Neural cell (in vitro differentiated cells): ENCODE measurements around the gene AGPS. TPM values are rescaled to one million over a fixed set of nuclear protein-coding genes. Genes with fewer than 3 reads are reported as not detected.
"Not testable (repeated sequence)": the region's sequence is repeated elsewhere in the genome, so short reads cannot be mapped to it uniquely, and the experiment has no call there.

ENCODE experiments used
- H2AFZ ChIP-seq: fragments of 200-600, 300-800 bp; sonication (generic), shearing (Covaris generic); 2 replicates; pipeline ENCODE4 v1.6.0; 2014; ENCODE audit warnings: low read depth, mild to moderate bottlenecking, antibody characterized with exemption, low read length, moderate library complexity
- H3F3A ChIP-seq: fragments of 200-600 bp; shearing (Covaris generic); 2 replicates; pipeline ENCODE4 v1.6.1; 2016; ENCODE audit warnings: mild to moderate bottlenecking, moderate library complexity, mixed read lengths, antibody characterized with exemption, low read length; ENCODE audit not compliant: insufficient read depth, poor library complexity, severe bottlenecking
- H3K27ac ChIP-seq: fragments of 200-600, 300-800 bp; sonication (generic), shearing (Covaris generic); 2 replicates; pipeline ENCODE4 v1.5.1; 2014; ENCODE audit warnings: mild to moderate bottlenecking, low read length, moderate library complexity
- H3K27me3 ChIP-seq: fragments of 300-800, 200-600 bp; sonication (generic), shearing (Covaris generic); 2 replicates; pipeline ENCODE4 v1.6.0; 2014; ENCODE audit warnings: mild to moderate bottlenecking, low read depth, low read length, moderate library complexity; ENCODE audit not compliant: insufficient read depth
- H3K36me3 ChIP-seq: fragments of 300-800, 200-600 bp; sonication (generic), shearing (Covaris generic); 2 replicates; pipeline ENCODE4 v1.5.1; 2014; ENCODE audit warnings: mild to moderate bottlenecking, antibody characterized with exemption, low read length, moderate library complexity; ENCODE audit not compliant: insufficient read depth
- H3K4me2 ChIP-seq: fragments of 300-800, 200-600 bp; sonication (generic), shearing (Covaris generic); 2 replicates; pipeline ENCODE4 v1.6.0; 2014; ENCODE audit warnings: mild to moderate bottlenecking, low read length
- H3K4me3 ChIP-seq: fragments of 300-800, 200-600 bp; sonication (generic), shearing (Covaris generic); 2 replicates; pipeline ENCODE4 v1.5.1; 2014; ENCODE audit warnings: mild to moderate bottlenecking, low read length, moderate library complexity
- H3K79me2 ChIP-seq: fragments of 200-600 bp; shearing (Covaris generic); replicated peaks from 2 replicates; pipeline ENCODE4 v1.6.0; 2014; ENCODE audit warnings: mild to moderate bottlenecking, low read length, moderate library complexity; ENCODE audit not compliant: insufficient read depth
- H3K9ac ChIP-seq: fragments of 300-800, 200-600 bp; sonication (generic), shearing (Covaris generic); 2 replicates; pipeline ENCODE4 v1.6.1; 2016; ENCODE audit warnings: mild to moderate bottlenecking, low read length, mixed read lengths
- H3K9me2 ChIP-seq: fragments of 200-600 bp; shearing (Covaris generic); 2 replicates; pipeline ENCODE4 v1.6.1; 2016; ENCODE audit warnings: mild to moderate bottlenecking, low read length, mixed read lengths; ENCODE audit not compliant: insufficient read depth
- H3K9me3 ChIP-seq: fragments of 200-600, 300-800 bp; sonication (generic), shearing (Covaris generic); 2 replicates; pipeline ENCODE4 v1.6.1; 2016; ENCODE audit warnings: mild to moderate bottlenecking, mixed run types, low read length, moderate library complexity, mixed read lengths
- H4K20me1 ChIP-seq: fragments of 200-600 bp; shearing (Covaris generic); 2 replicates; pipeline ENCODE4 v1.6.1; 2016; ENCODE audit warnings: mild to moderate bottlenecking, mixed run types; ENCODE audit not compliant: insufficient read depth
- CTCF ChIP-seq: fragments of 450-650 bp; IDR thresholded peaks from 2 replicates; pipeline ENCODE4 v1.5.1; 2014; ENCODE audit warnings: antibody characterized with exemption, mild to moderate bottlenecking, moderate library complexity; ENCODE audit not compliant: poor library complexity, severe bottlenecking
- EP300 ChIP-seq: fragments of 450-650 bp; conservative IDR thresholded peaks from 2 replicates; pipeline ENCODE4 v1.6.1; 2014; ENCODE audit warnings: antibody characterized with exemption, mild to moderate bottlenecking, moderate library complexity; ENCODE audit not compliant: poor library complexity, severe bottlenecking
- EZH2 ChIP-seq: fragments of 200-600, 300-800 bp; shearing (Covaris generic), sonication (generic); IDR thresholded peaks from 2 replicates; pipeline ENCODE4 v1.6.1; 2014; ENCODE audit warnings: antibody characterized with exemption, low read length, borderline replicate concordance, mild to moderate bottlenecking; ENCODE audit not compliant: insufficient read depth, poor library complexity, severe bottlenecking
- MXI1 ChIP-seq: fragments of 450-650 bp; conservative IDR thresholded peaks from 2 replicates; pipeline ENCODE4 v1.6.1; 2014; ENCODE audit warnings: antibody characterized with exemption, mild to moderate bottlenecking; ENCODE audit not compliant: poor library complexity, severe bottlenecking
- POLR2AphosphoS5 ChIP-seq: IDR thresholded peaks from 2 replicates; pipeline ENCODE4 v1.6.1; 2012
- RAD21 ChIP-seq: fragments of 450-650 bp; conservative IDR thresholded peaks from 2 replicates; pipeline ENCODE4 v1.6.1; 2014; ENCODE audit warnings: antibody characterized with exemption, mild to moderate bottlenecking, moderate library complexity
- REST ChIP-seq: IDR thresholded peaks from 2 replicates; pipeline ENCODE4 v1.6.1; 2012; ENCODE audit warnings: borderline replicate concordance
- SMC3 ChIP-seq: fragments of 450-650 bp; conservative IDR thresholded peaks from 2 replicates; pipeline ENCODE4 v1.6.1; 2014; ENCODE audit warnings: antibody characterized with exemption, mild to moderate bottlenecking, moderate library complexity; ENCODE audit not compliant: poor library complexity
- TAF1 ChIP-seq: IDR thresholded peaks from 2 replicates; pipeline ENCODE4 v1.6.1; 2012; ENCODE audit warnings: low read depth
- polyA plus RNA-seq: library from polyadenylated mRNA; depleted of rRNA; stranded (reverse); fragments of >200 nt; gene quantifications from 2 replicates; pipeline ENCODE4 v1.2.3, GENCODE V29; 2014

AGPS gene
- polyA plus RNA-seq, 1 donor from 2014 or later, result 31.0 TPM

GRCh38 chr2:177427936-177428335 lies 35.4 kb downstream of the AGPS start:
- not testable (repeated sequence) for H3K9ac ChIP-seq, H4K20me1 ChIP-seq, H3K4me2 ChIP-seq, H3K9me2 ChIP-seq, H3K36me3 ChIP-seq, H2AFZ ChIP-seq, H3K27me3 ChIP-seq, H3F3A ChIP-seq, H3K27ac ChIP-seq, H3K4me3 ChIP-seq, H3K9me3 ChIP-seq
- peaks cover 20% of the 10 kb centered on the region for H3K79me2 ChIP-seq

- Histone ChIP-seq H3K27me3 (no peaks in the 10 kb centered on the region), H3K27ac (no peak overlapping the region), H3K4me2 (no peak overlapping the region), H3K79me2 (peaks cover 24% of the 10 kb centered on the region), H2AFZ (no peak overlapping the region), H3K36me3 (no peaks in the 10 kb centered on the region), H3K9ac (no peak overlapping the region), H3K9me3 (no peaks in the 10 kb centered on the region), H3K9me2 (no peaks in the 10 kb centered on the region), H3K4me3 (no peak overlapping the region), H4K20me1 (no peaks in the 10 kb centered on the region), H3F3A (no peaks in the 10 kb centered on the region)
- TF ChIP-seq REST (no peak), TAF1 (no peak), CTCF (no peak)
Observed at GRCh38 chr2:177429688-177430325, 37.2 kb downstream of the AGPS start.

GRCh38 chr2:177430411-177430810 lies 37.8 kb downstream of the AGPS start:
- H3K9ac ChIP-seq, result no peak overlapping the region
- H3K9me3 ChIP-seq, result no peaks in the 10 kb centered on the region

More at GRCh38 chr2:177430411-177430810, 37.8 kb downstream of the AGPS start:
- no peaks in the 10 kb centered on the region for H3F3A ChIP-seq
- no peaks in the 10 kb centered on the region for H3K36me3 ChIP-seq
- no peak overlapping the region for H3K27ac ChIP-seq
- no peak overlapping the region for H3K4me3 ChIP-seq
- H3K9me2 ChIP-seq, result no peaks in the 10 kb centered on the region
- no peak for TF ChIP-seq REST
- TF ChIP-seq POLR2AphosphoS5, result no peak
- no peak for TF ChIP-seq RAD21
- TF ChIP-seq TAF1, result no peak
- TF ChIP-seq EZH2, result no peak
- no peak for TF ChIP-seq MXI1
- TF ChIP-seq EP300, result no peak
- TF ChIP-seq SMC3, result no peak
- TF ChIP-seq CTCF, result no peak
- H3K4me2 ChIP-seq, result no peak overlapping the region
- H2AFZ ChIP-seq, result no peak overlapping the region
- no peaks in the 10 kb centered on the region for H3K27me3 ChIP-seq
- peaks cover 24% of the 10 kb centered on the region for H3K79me2 ChIP-seq
- no peaks in the 10 kb centered on the region for H4K20me1 ChIP-seq
